ENCODE results near the gene RNF7. TPM values are rescaled to one million over a fixed set of nuclear protein-coding genes. Genes with fewer than 3 reads are reported as not detected.

Gene RNF7
- total and polyA plus RNA-seq, 2 of the 13 experiments (the other 11 are each of a cell fraction or from before 2014, with no cell fraction given): 66.4 to 94.7 TPM

DNA sequence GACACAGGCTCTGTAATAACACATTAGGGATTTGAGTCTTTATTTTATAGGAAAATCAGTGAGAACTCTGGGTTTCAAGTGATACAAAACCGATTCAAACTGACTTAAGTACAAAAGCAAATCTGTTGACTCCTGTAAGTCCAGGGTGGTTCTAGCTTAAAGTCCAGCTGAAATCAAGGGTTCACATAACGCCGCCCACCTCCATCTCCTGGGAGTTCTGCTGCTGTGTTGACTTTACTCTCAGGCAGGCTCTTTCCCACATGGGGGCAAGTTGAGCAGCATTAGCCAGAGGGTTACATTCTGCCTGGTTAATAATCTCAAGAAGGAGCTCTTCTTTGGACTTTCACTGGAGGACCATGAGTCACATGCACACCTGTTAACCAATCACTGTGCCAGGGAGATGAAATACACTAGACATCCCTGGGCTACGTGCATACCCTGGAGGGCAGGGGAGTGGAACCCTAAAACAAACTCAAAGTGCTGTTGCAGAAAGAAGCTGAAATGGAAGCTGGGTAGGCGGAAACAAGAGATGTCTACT lies 9.7 kb upstream of the RNF7 start (continued):
- TF ChIP-seq, protein P1, sequence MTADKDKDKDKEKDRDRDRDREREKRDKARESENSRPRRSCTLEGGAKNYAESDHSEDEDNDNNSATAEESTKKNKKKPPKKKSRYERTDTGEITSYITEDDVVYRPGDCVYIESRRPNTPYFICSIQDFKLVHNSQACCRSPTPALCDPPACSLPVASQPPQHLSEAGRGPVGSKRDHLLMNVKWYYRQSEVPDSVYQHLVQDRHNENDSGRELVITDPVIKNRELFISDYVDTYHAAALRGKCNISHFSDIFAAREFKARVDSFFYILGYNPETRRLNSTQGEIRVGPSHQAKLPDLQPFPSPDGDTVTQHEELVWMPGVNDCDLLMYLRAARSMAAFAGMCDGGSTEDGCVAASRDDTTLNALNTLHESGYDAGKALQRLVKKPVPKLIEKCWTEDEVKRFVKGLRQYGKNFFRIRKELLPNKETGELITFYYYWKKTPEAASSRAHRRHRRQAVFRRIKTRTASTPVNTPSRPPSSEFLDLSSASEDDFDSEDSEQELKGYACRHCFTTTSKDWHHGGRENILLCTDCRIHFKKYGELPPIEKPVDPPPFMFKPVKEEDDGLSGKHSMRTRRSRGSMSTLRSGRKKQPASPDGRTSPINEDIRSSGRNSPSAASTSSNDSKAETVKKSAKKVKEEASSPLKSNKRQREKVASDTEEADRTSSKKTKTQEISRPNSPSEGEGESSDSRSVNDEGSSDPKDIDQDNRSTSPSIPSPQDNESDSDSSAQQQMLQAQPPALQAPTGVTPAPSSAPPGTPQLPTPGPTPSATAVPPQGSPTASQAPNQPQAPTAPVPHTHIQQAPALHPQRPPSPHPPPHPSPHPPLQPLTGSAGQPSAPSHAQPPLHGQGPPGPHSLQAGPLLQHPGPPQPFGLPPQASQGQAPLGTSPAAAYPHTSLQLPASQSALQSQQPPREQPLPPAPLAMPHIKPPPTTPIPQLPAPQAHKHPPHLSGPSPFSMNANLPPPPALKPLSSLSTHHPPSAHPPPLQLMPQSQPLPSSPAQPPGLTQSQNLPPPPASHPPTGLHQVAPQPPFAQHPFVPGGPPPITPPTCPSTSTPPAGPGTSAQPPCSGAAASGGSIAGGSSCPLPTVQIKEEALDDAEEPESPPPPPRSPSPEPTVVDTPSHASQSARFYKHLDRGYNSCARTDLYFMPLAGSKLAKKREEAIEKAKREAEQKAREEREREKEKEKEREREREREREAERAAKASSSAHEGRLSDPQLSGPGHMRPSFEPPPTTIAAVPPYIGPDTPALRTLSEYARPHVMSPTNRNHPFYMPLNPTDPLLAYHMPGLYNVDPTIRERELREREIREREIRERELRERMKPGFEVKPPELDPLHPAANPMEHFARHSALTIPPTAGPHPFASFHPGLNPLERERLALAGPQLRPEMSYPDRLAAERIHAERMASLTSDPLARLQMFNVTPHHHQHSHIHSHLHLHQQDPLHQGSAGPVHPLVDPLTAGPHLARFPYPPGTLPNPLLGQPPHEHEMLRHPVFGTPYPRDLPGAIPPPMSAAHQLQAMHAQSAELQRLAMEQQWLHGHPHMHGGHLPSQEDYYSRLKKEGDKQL (CRISPR knock-in tag; IDR thresholded peaks at IDR 0.05; ENCODE audit: low read depth): 0 out of 2 replicates have a peak, but pooled peaks have one; percentile 35
- TF ChIP-seq ZBTB7B (CRISPR knock-in tag; IDR thresholded peaks at IDR 0.05) (peak; percentile 59; the same call in 1 of the 2 replicates), MXI1 (IDR thresholded peaks at IDR 0.05; ENCODE audit: borderline replicate concordance, low read depth, low read length) (peak; percentile 46; the same call in 1 of the 3 replicates), HDAC2 (CRISPR knock-in tag; IDR thresholded peaks at IDR 0.05) (peak; percentile 40; the same call in 1 of the 2 replicates), PTBP1 (IDR thresholded peaks at IDR 0.05; ENCODE audit: low read depth, low read length, poor library complexity, severe bottlenecking) (no peak), MZF1 (CRISPR knock-in tag; IDR thresholded peaks at IDR 0.05; ENCODE audit: borderline replicate concordance) (no peak), THAP11 (CRISPR knock-in tag; IDR thresholded peaks at IDR 0.05) (no peak; the same call in 1 of the 2 replicates), ZNF788 (CRISPR knock-in tag; IDR thresholded peaks at IDR 0.05; ENCODE audit: borderline replicate concordance) (peak; percentile 79; the same call in 1 of the 2 replicates), JARID2 (CRISPR knock-in tag; IDR thresholded peaks at IDR 0.05; ENCODE audit: insufficient replicate concordance) (no peak), RAD51 (IDR thresholded peaks at IDR 0.05; ENCODE audit: borderline replicate concordance) (peak; percentile 57; the same call in 1 of the 2 replicates), GATA4 (IDR thresholded peaks at IDR 0.05; ENCODE audit: borderline replicate concordance, low read depth) (0 out of 2 replicates have a peak, but pooled peaks have one; percentile 25), MEF2D (CRISPR knock-in tag; IDR thresholded peaks at IDR 0.05) (peak; percentile 60; the same call in 1 of the 2 replicates), ZNF468 (CRISPR knock-in tag; IDR thresholded peaks at IDR 0.05) (no peak), SP5 (CRISPR knock-in tag; IDR thresholded peaks at IDR 0.05; ENCODE audit: borderline replicate concordance, low read depth) (peak; percentile 68), DPF2 (CRISPR knock-in tag; IDR thresholded peaks at IDR 0.05; ENCODE audit: borderline replicate concordance, low read depth) (peak; percentile 44; the same call in 1 of the 2 replicates), TSC22D2 (CRISPR knock-in tag; IDR thresholded peaks at IDR 0.05; ENCODE audit: borderline replicate concordance) (0 out of 2 replicates have a peak, but pooled peaks have one; percentile 24)
- TF ChIP-seq, protein P2, sequence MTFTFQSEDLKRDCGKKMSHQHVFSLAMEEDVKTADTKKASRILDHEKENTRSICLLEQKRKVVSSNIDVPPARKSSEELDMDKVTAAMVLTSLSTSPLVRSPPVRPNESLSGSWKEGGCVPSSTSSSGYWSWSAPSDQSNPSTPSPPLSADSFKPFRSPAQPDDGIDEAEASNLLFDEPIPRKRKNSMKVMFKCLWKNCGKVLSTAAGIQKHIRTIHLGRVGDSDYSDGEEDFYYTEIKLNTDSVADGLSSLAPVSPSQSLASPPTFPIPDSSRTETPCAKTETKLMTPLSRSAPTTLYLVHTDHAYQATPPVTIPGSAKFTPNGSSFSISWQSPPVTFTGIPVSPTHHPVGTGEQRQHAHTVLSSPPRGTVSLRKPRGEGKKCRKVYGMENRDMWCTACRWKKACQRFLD (CRISPR knock-in tag; IDR thresholded peaks at IDR 0.05; ENCODE audit: borderline replicate concordance): no peak
- TF ChIP-seq, protein P3, sequence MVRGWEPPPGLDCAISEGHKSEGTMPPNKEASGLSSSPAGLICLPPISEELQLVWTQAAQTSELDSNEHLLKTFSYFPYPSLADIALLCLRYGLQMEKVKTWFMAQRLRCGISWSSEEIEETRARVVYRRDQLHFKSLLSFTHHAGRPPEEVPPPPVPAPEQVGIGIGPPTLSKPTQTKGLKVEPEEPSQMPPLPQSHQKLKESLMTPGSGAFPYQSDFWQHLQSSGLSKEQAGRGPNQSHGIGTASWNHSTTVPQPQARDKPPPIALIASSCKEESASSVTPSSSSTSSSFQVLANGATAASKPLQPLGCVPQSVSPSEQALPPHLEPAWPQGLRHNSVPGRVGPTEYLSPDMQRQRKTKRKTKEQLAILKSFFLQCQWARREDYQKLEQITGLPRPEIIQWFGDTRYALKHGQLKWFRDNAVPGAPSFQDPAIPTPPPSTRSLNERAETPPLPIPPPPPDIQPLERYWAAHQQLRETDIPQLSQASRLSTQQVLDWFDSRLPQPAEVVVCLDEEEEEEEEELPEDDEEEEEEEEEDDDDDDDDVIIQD (CRISPR knock-in tag; IDR thresholded peaks at IDR 0.05; ENCODE audit: low read depth): peak; percentile 90
